NCI-H2196 treated with DMSO at 0.1 percent for 48 hours (cell line): ENCODE data around the gene ART4.

Source experiments
- DNase-seq: peaks from one replicate; lab custom pipeline; 2025; ENCODE audit not compliant: unreplicated experiment; lab: John Stamatoyannopoulos, UW

Gene ART4

GRCh38 chr12:14811486-14811885 is 31.8 kb downstream of the ART4 start:
- DNase-seq: no peak

- no peak for DNase-seq
These were observed 32.3 kb downstream of the ART4 start for GRCh38 chr12:14810953-14811483.

- no peak for DNase-seq
These were observed 33.0 kb downstream of the ART4 start for GRCh38 chr12:14810167-14810952.

GRCh38 chr12:14803830-14804160 is 39.5 kb downstream of the ART4 start:
- DNase-seq: no peak

- DNase-seq: peak; percentile 86
These were observed 40.1 kb downstream of the ART4 start, which contains the start of the genes C12orf60 and WBP11 for GRCh38 chr12:14803011-14803829. Gene C12orf60 (plus strand): TSS chr12:14803670. CDS start chr12:14822936, 19,266 bp downstream. Gene WBP11 (minus strand): TSS chr12:14803478. CDS start chr12:14801383, 2,095 bp downstream.

GRCh38 chr12:14802721-14803010 is 40.7 kb downstream of the ART4 start:
- no peak for DNase-seq

- no peak for DNase-seq
These were observed 41.1 kb downstream of the ART4 start for GRCh38 chr12:14802247-14802646.

- no peak for DNase-seq
These were observed 48.3 kb downstream of the ART4 start for GRCh38 chr12:14795028-14795448.

- no peak for DNase-seq
These were observed 57.8 kb downstream of the ART4 start for GRCh38 chr12:14785568-14785967.

GRCh38 chr12:14784471-14784870 is 58.9 kb downstream of the ART4 start:
- no peak for DNase-seq

GRCh38 chr12:14782756-14783155 is 60.6 kb downstream of the ART4 start:
- no peak for DNase-seq

- DNase-seq: no peak
These were observed 61.8 kb downstream of the ART4 start for GRCh38 chr12:14781563-14781962.

GRCh38 chr12:14780859-14781258 is 62.5 kb downstream of the ART4 start:
- no peak for DNase-seq

- no peak for DNase-seq
These were observed 63.5 kb downstream of the ART4 start for GRCh38 chr12:14779834-14780233.

GRCh38 chr12:14777271-14777670 is 66.1 kb downstream of the ART4 start:
- no peak for DNase-seq

- no peak for DNase-seq
These were observed 66.9 kb downstream of the ART4 start for GRCh38 chr12:14776236-14776961.

GRCh38 chr12:14775636-14775980 is 67.7 kb downstream of the ART4 start:
- DNase-seq: no peak
